ENCODE results near the gene ADGB. TPM values are rescaled to one million over a fixed set of nuclear protein-coding genes. Genes with fewer than 3 reads are reported as not detected.
"Not testable (repeated sequence)": the region's sequence is repeated elsewhere in the genome, so short reads cannot be mapped to it uniquely, and the experiment has no call there.

Gene ADGB
- total and polyA plus RNA-seq, 7 experiments from 2014 or later = not detected

DNA sequence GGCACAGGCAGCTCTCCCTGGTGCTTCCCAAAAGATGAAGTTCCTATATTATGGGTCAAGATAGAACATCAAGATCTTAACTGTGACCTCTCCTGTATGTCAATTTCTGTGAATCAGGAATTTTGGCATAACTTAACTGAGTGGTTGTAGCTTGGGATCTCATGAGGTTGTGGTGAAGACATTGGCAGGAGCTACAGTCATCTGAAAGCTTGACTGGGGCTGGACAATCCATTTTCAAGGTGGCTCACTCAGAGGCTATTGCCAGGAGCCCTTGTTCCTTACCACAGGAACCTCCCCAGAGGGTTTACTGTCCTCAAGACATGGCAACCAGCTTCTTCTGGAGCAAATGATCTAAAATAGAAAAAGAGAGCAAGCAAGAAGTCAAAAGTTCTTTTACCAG is 252.2 kb downstream of the ADGB start:
- Histone ChIP-seq H3K4me1 (ENCODE audit: control insufficient read depth in 2 of 2, insufficient read depth in 2 of 2, low read length in 2 of 2) (no peaks in the 10 kb centered on the region), H3K9me3 (ENCODE audit: control insufficient read depth in 2 of 3, low read length in 3 of 3) (no peaks in the 10 kb centered on the region), H3K36me3 (ENCODE audit: control insufficient read depth in 2 of 3, insufficient read depth in 3 of 3, low read length in 3 of 3) (no peaks in the 10 kb centered on the region), H3K27ac (ENCODE audit: low read depth, low read length) (no peak overlapping the region), H3K27me3 (ENCODE audit: control insufficient read depth in 2 of 2, insufficient read depth in 2 of 2, low read length in 2 of 2) (no peaks in the 10 kb centered on the region), H3K4me3 (ENCODE audit: low read length) (no peak overlapping the region)
- H3K9me3 Mint-ChIP-seq = peaks cover 0 to 15% (median 0%) of the 10 kb centered on the region in 11 donors
- intact Hi-C loops (cut with micrococcal nuclease) = loop anchor here in 1 of 2 donors (10.0 kb wide), 1 partner anchor 534 kb away; no protein-coding TSS in a partner anchor
- ChIA-PET CTCF (interaction anchor here (0.5 kb wide), 1 partner anchor 975 kb away, joined by 3 read pairs; no protein-coding TSS in a partner anchor), POLR2A (no interaction called here)
- H3K4me3 Mint-ChIP-seq = no peak overlapping the region
- no peak for DNase-seq
- no peak for ATAC-seq
- peaks cover 0 to under 1% (median 0%) of the 10 kb centered on the region in 5 donors for H3K36me3 Mint-ChIP-seq
- no peak overlapping the region for H3K27ac Mint-ChIP-seq
- H3K27me3 Mint-ChIP-seq = peaks cover 0 to 11% (median 4%) of the 10 kb centered on the region in 5 donors
- H3K4me1 Mint-ChIP-seq = peaks cover 0 to 22% (median 0%) of the 10 kb centered on the region in 7 donors

DNA sequence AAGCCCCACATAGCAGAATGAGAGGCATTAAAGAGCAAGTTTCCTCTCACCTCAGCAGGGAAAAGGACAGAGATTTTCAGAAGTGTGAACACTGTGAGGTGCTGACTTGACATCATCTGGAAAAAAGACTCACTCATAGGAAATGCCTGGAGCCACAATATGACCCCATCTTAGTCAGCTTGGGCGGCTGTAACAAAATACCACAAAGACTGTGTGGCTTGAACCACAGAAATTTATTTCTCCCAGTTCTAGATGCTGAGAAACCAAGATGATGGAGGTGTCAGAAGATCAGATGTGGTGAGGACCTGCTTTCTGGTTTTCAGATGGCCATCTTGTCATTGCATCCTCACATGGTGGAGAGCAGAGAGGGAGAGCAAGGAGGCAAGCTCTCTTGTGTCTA is 253.1 kb downstream of the ADGB start:
- H3K4me1 Mint-ChIP-seq = peaks cover 0 to 22% (median 0%) of the 10 kb centered on the region in 7 donors

DNA sequence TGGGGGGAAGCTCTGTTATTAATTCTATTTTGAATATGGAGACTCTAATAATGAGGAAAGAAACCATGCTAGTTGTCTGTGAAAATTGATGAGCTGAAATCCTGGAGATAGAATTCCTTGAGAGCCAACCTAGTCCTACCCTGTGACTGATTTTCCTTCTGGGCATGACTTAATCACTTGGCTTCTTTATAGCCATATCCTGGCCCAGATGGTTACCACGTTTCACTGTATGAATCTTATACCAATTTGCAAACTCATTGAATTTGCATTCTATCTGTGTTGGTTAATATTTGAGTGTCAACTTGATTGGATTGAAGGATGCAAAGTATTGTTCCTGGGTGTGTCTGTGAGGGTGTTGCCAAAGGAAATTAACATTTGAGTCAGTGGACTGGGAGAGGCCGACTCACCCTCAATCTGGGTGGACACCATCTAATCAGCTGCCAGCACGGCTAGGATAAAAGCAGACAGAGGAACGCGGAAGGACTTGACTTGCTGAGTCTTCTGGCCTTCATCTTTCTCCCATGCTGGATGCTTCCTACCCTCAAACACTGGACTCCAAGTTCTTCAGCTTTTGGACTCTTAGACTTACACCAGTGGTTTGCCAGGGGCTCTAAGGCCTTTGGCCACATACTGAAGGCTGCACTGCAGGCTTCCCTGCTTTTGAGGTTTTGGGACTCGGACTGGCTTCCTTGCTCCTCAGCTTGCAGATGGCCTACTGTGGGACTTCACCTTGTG is 255.9 kb downstream of the ADGB start:
- H3K4me3 Mint-ChIP-seq; H3K36me3 ChIP-seq (ENCODE audit: control insufficient read depth in 2 of 3, insufficient read depth in 3 of 3, low read length in 3 of 3); H3K9me3 Mint-ChIP-seq; H3K4me3 ChIP-seq (ENCODE audit: low read length); ATAC-seq; H3K9me3 ChIP-seq (ENCODE audit: control insufficient read depth in 2 of 3, low read length in 3 of 3); H3K27ac ChIP-seq (ENCODE audit: low read depth, low read length); DNase-seq; POLR2A ChIA-PET; H3K36me3 Mint-ChIP-seq; H3K27ac Mint-ChIP-seq; H3K27me3 ChIP-seq (ENCODE audit: control insufficient read depth in 2 of 2, insufficient read depth in 2 of 2, low read length in 2 of 2); H3K27me3 Mint-ChIP-seq; H3K4me1 ChIP-seq (ENCODE audit: control insufficient read depth in 2 of 2, insufficient read depth in 2 of 2, low read length in 2 of 2): not testable (repeated sequence)
- CTCF ChIA-PET = interaction anchor here (0.6 to 1.2 kb wide), 2 partner anchors 15 to 1481 kb away, joined by 3 read pairs; no protein-coding TSS in a partner anchor
- peaks cover 0 to 26% (median 4%) of the 10 kb centered on the region in 7 donors for H3K4me1 Mint-ChIP-seq
- intact Hi-C loops (cut with micrococcal nuclease) = loop anchor here in 1 of 2 donors (5.0 to 10.0 kb wide), 4 partner anchors 348 to 1313 kb away; partner anchors contain the start of gene STXBP5

More for the DNA sequence above, 253.1 kb downstream of the ADGB start:
- intact Hi-C loops (cut with micrococcal nuclease) = loop anchor here in 1 of 2 donors (10.0 kb wide), 1 partner anchor 533 kb away; no protein-coding TSS in a partner anchor
- H3K4me3 ChIP-seq (ENCODE audit: low read length) = no peak overlapping the region
- ChIA-PET POLR2A (no interaction called here), CTCF (no interaction called here)
- Mint-ChIP-seq H3K4me3 (no peak overlapping the region), H3K27ac (no peak overlapping the region), H3K27me3 (peaks cover 0 to 11% (median 4%) of the 10 kb centered on the region in 5 donors), H3K36me3 (no peaks in the 10 kb centered on the region), H3K9me3 (peaks cover 0 to 9% (median 0%) of the 10 kb centered on the region in 11 donors)
- DNase-seq = peak in 1 of 9 donors; percentile 26
- H3K36me3 ChIP-seq (ENCODE audit: control insufficient read depth in 2 of 3, insufficient read depth in 3 of 3, low read length in 3 of 3) = no peaks in the 10 kb centered on the region
- no peak overlapping the region for H3K27ac ChIP-seq (ENCODE audit: low read depth, low read length)
- no peaks in the 10 kb centered on the region for H3K4me1 ChIP-seq (ENCODE audit: control insufficient read depth in 2 of 2, insufficient read depth in 2 of 2, low read length in 2 of 2)
- H3K9me3 ChIP-seq (ENCODE audit: control insufficient read depth in 2 of 3, low read length in 3 of 3) = no peaks in the 10 kb centered on the region
- ATAC-seq = peak; percentile 46
- no peaks in the 10 kb centered on the region for H3K27me3 ChIP-seq (ENCODE audit: control insufficient read depth in 2 of 2, insufficient read depth in 2 of 2, low read length in 2 of 2)

DNA sequence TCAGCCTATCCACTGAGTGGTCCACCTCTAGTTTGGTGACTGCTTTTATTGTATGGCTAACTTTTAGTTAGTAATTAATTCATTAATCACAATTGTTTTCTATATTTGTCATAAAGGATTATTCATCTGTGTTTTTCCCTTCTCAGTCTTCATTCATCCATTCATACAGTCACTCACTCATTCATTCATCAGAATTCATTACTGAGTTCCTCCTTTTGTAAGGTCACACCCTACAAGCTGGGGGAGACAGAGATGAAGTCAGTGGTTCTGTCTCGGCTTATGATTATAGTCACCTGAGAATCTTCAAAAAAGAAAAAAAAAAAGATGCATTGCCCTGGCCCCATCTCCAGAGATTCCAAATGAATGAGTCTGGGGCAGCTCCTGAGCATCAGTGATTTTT is 257.1 kb downstream of the ADGB start:
- no peaks in the 10 kb centered on the region for H3K4me1 ChIP-seq (ENCODE audit: control insufficient read depth in 2 of 2, insufficient read depth in 2 of 2, low read length in 2 of 2)
- intact Hi-C loops (cut with micrococcal nuclease) = loop anchor here (2.0 to 10.0 kb wide), 5 partner anchors 346 to 1311 kb away; partner anchors contain the start of gene STXBP5 (in 1 of the 2)
- Mint-ChIP-seq H3K4me1 (peaks cover 0 to 18% (median 4%) of the 10 kb centered on the region in 7 donors), H3K27ac (no peak overlapping the region), H3K36me3 (no peaks in the 10 kb centered on the region), H3K4me3 (no peak overlapping the region), H3K27me3 (peaks cover 0 to 7% (median 0%) of the 10 kb centered on the region in 5 donors), H3K9me3 (peaks cover 0 to 6% (median 0%) of the 10 kb centered on the region in 11 donors)
- no peaks in the 10 kb centered on the region for H3K27me3 ChIP-seq (ENCODE audit: control insufficient read depth in 2 of 2, insufficient read depth in 2 of 2, low read length in 2 of 2)
- no peaks in the 10 kb centered on the region for H3K9me3 ChIP-seq (ENCODE audit: control insufficient read depth in 2 of 3, low read length in 3 of 3)
- CTCF ChIA-PET = interaction anchor here (0.6 kb wide), 1 partner anchor 905 kb away, joined by 4 read pairs; no protein-coding TSS in a partner anchor
- no peak for ATAC-seq
- DNase-seq = no peak
- POLR2A ChIA-PET = no interaction called here
- H3K4me3 ChIP-seq (ENCODE audit: low read length) = no peak overlapping the region
- H3K27ac ChIP-seq (ENCODE audit: low read depth, low read length) = no peak overlapping the region
- H3K36me3 ChIP-seq (ENCODE audit: control insufficient read depth in 2 of 3, insufficient read depth in 3 of 3, low read length in 3 of 3) = no peaks in the 10 kb centered on the region

DNA sequence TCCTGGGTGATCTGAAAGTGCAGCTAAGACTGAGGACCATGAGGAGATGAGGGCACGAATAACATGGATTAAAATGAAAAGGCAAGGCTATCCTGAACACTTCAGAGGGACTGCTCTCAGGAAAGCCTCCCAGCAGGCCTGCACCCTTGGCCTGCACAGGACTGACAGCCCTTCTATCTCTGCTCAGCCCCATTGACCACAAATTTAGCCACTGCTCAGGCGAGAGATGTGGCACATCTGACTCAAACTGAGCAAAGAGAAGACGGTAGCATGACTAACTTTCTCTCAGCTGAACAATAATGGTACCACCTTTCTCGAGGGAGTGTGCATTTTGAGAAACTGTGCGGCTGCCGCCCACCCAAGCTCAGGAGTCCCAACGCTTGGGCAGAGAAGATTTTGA is 257.5 kb downstream of the ADGB start:
- DNase-seq (peak in 1 of 9 donors; percentile 30), ATAC-seq (no peak)
- Mint-ChIP-seq H3K4me3 (no peak overlapping the region), H3K36me3 (no peaks in the 10 kb centered on the region), H3K27ac (no peak overlapping the region), H3K27me3 (peaks cover 0 to 7% (median 0%) of the 10 kb centered on the region in 5 donors), H3K9me3 (peaks cover 0 to 6% (median 0%) of the 10 kb centered on the region in 11 donors), H3K4me1 (peaks cover 0 to 16% (median 4%) of the 10 kb centered on the region in 7 donors)
- Histone ChIP-seq H3K4me1 (ENCODE audit: control insufficient read depth in 2 of 2, insufficient read depth in 2 of 2, low read length in 2 of 2) (no peaks in the 10 kb centered on the region), H3K4me3 (ENCODE audit: low read length) (no peak overlapping the region), H3K36me3 (ENCODE audit: control insufficient read depth in 2 of 3, insufficient read depth in 3 of 3, low read length in 3 of 3) (no peaks in the 10 kb centered on the region), H3K27ac (ENCODE audit: low read depth, low read length) (no peak overlapping the region), H3K27me3 (ENCODE audit: control insufficient read depth in 2 of 2, insufficient read depth in 2 of 2, low read length in 2 of 2) (no peaks in the 10 kb centered on the region), H3K9me3 (ENCODE audit: control insufficient read depth in 2 of 3, low read length in 3 of 3) (no peaks in the 10 kb centered on the region)
- intact Hi-C loops (cut with micrococcal nuclease) = loop anchor here (2.0 to 10.0 kb wide), 5 partner anchors 346 to 1311 kb away; partner anchors contain the start of gene STXBP5 (in 1 of the 2)
- POLR2A ChIA-PET = no interaction called here
- CTCF ChIA-PET = interaction anchor here (0.6 to 0.9 kb wide), 2 partner anchors 76 to 904 kb away, joined by 3 to 4 read pairs; no protein-coding TSS in a partner anchor

DNA sequence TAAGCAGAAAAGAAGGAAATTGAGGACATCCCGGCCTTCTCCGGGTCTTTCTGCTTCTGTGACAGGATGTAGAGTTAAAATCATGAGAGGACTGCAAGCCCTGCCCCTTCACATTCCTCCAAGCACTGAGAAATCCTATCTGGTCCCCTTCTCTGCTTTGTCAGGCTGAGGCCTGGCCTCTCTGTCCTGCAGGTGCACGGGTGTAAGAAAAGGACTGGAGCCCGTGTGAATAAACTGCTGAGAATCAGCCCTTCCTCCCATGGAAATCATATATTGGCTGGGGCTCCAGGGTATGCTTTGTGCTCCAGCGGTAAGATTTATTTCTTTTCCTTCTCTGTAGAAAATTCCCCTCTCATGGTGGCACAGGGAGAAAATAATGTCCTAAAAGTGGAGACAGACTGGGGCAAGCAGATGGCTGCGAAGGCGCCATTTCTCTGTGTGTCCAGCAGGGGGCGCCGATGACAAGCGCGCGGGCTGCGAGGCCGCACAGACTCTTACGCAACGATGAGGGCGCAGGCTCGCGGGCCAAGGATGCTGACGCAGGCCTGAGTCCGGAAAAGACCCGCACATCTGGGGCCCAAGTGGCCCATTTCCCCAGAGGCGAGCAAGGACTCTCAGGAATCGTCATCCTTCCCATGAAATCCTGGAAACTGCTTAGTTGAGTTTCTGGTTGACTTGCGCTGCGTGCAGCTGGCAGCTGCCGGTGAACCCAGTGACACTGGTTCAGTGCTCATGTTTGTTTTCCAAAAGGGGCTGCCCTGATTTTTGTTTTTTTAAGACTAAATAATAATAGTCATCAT is 258.6 kb downstream of the ADGB start:
- CTCF ChIA-PET = interaction anchor here (0.9 to 1.6 kb wide), 2 partner anchors 75 to 427 kb away, joined by 3 to 5 read pairs; no protein-coding TSS in a partner anchor
- H3K27ac Mint-ChIP-seq = peak overlapping the region in 1 of 9 donors; percentile 56

More for the DNA sequence above, 258.6 kb downstream of the ADGB start:
- ATAC-seq = peak; percentile 96
- Histone ChIP-seq H3K4me3 (ENCODE audit: low read length) (no peak overlapping the region), H3K27me3 (ENCODE audit: control insufficient read depth in 2 of 2, insufficient read depth in 2 of 2, low read length in 2 of 2) (no peaks in the 10 kb centered on the region), H3K27ac (ENCODE audit: low read depth, low read length) (no peak overlapping the region), H3K9me3 (ENCODE audit: control insufficient read depth in 2 of 3, low read length in 3 of 3) (no peaks in the 10 kb centered on the region), H3K4me1 (ENCODE audit: control insufficient read depth in 2 of 2, insufficient read depth in 2 of 2, low read length in 2 of 2) (no peaks in the 10 kb centered on the region), H3K36me3 (ENCODE audit: control insufficient read depth in 2 of 3, insufficient read depth in 3 of 3, low read length in 3 of 3) (no peaks in the 10 kb centered on the region)
- intact Hi-C loops (cut with micrococcal nuclease) = loop anchor here (1.0 to 10.0 kb wide), 10 partner anchors 345 to 1394 kb away; partner anchors contain the start of gene STXBP5 (in 1 of the 2)
- POLR2A ChIA-PET = no interaction called here
- peak; percentile 31 to 80 (median 72) for DNase-seq
- no peaks in the 10 kb centered on the region for H3K36me3 Mint-ChIP-seq
- peaks cover 0 to 7% (median 0%) of the 10 kb centered on the region in 5 donors for H3K27me3 Mint-ChIP-seq
- peaks cover 0 to 3% (median 0%) of the 10 kb centered on the region in 11 donors for H3K9me3 Mint-ChIP-seq
- peak overlapping the region in 6 of 10 donors; percentile 39 to 60 (median 52) for H3K4me3 Mint-ChIP-seq
- H3K4me1 Mint-ChIP-seq = peaks cover 0 to 5% (median 4%) of the 10 kb centered on the region in 7 donors

Data from naive thymus-derived CD4-positive, alpha-beta T cell (primary cell).